HG02840 (cell line): ENCODE data around the gene GALNTL6.
"Not testable (repeated sequence)": the region's sequence is repeated elsewhere in the genome, so short reads cannot be mapped to it uniquely, and the experiment has no call there.

ENCODE experiments used
- ATAC-seq: cut with Tn5 transposase; IDR thresholded peaks from one replicate; pipeline ENCODE4 v1.9.1; 2021; ENCODE audit warnings: mild to moderate bottlenecking, moderate library complexity, moderate number of reproducible peaks; ENCODE audit not compliant: unreplicated experiment, low FRiP score

GALNTL6 gene

GRCh38 chr4:172881645-172882044, 1068.4 kb downstream of the GALNTL6 start:
- ATAC-seq, result no peak

- ATAC-seq, result not testable (repeated sequence)
Observed at GRCh38 chr4:172887358-172887757, 1074.2 kb downstream of the GALNTL6 start.

- no peak for ATAC-seq
Observed at GRCh38 chr4:172887959-172888358, 1074.8 kb downstream of the GALNTL6 start.

- ATAC-seq, result no peak
Observed at GRCh38 chr4:172892300-172892699, 1079.1 kb downstream of the GALNTL6 start.

- ATAC-seq, result no peak
Observed at GRCh38 chr4:172895699-172896098, 1082.5 kb downstream of the GALNTL6 start.

- ATAC-seq, result no peak
Observed at GRCh38 chr4:172897046-172897445, 1083.8 kb downstream of the GALNTL6 start.

GRCh38 chr4:172898715-172899114, 1085.5 kb downstream of the GALNTL6 start:
- no peak for ATAC-seq

- ATAC-seq, result no peak
Observed at GRCh38 chr4:172899861-172900260, 1086.7 kb downstream of the GALNTL6 start.

- ATAC-seq, result no peak
Observed at GRCh38 chr4:172900900-172901299, 1087.7 kb downstream of the GALNTL6 start.

- not testable (repeated sequence) for ATAC-seq
Observed at GRCh38 chr4:172912468-172912867, 1099.3 kb downstream of the GALNTL6 start.

GRCh38 chr4:172917403-172917802, 1104.2 kb downstream of the GALNTL6 start:
- not testable (repeated sequence) for ATAC-seq

GRCh38 chr4:172919269-172919668, 1106.1 kb downstream of the GALNTL6 start:
- no peak for ATAC-seq

GRCh38 chr4:172927096-172927814, 1114.1 kb downstream of the GALNTL6 start:
- no peak for ATAC-seq

- ATAC-seq, result no peak
Observed at GRCh38 chr4:172928347-172928746, 1115.1 kb downstream of the GALNTL6 start.

GRCh38 chr4:172938072-172938829, 1125.0 kb downstream of the GALNTL6 start:
- ATAC-seq, result no peak

- no peak for ATAC-seq
Observed at GRCh38 chr4:172938870-172939269, 1125.7 kb downstream of the GALNTL6 start.

- ATAC-seq, result no peak
Observed at GRCh38 chr4:172942840-172943239, 1129.6 kb downstream of the GALNTL6 start.

- no peak for ATAC-seq
Observed at GRCh38 chr4:172945611-172946010, 1132.4 kb downstream of the GALNTL6 start.

GRCh38 chr4:172946503-172946902, 1133.3 kb downstream of the GALNTL6 start:
- no peak for ATAC-seq

GRCh38 chr4:172947594-172947993, 1134.4 kb downstream of the GALNTL6 start:
- no peak for ATAC-seq

GRCh38 chr4:172950990-172951389, 1137.8 kb downstream of the GALNTL6 start:
- no peak for ATAC-seq
